Stimulated activated naive CD8-positive, alpha-beta T cell treated with anti-CD3 and anti-CD28 coated beads, Interleukin-15, amount 100 ng/mL, for 72 hours (primary cell): Measurements from ENCODE around the gene HOXC12.
A peak's percentile ranks its signal among the peaks of the same experiment; 100 is the strongest.

Experiments used
- ATAC-seq: fragments of 150-1000 bp; cut with Tn5 transposase; 2 replicates; pipeline ENCODE4 v1.10.0; 2021; ENCODE audit warnings: mild to moderate bottlenecking, moderate library complexity
- DNase-seq, 2 donors: peaks; one replicate each; pipeline ENCODE4 v3.0.0; 2021 to 2022
- H3K27ac Mint-ChIP-seq, 2 donors: one replicate each; pipeline ENCODE4 v1.8.0; 2022; ENCODE audit warnings: mild to moderate bottlenecking in 2 of 2, mixed read lengths in 2 of 2, moderate library complexity in 2 of 2
- H3K27me3 Mint-ChIP-seq: one replicate; pipeline ENCODE4 v1.8.0; 2022; ENCODE audit warnings: mixed read lengths
- H3K4me1 Mint-ChIP-seq: one replicate; pipeline ENCODE4 v1.8.0; 2022; ENCODE audit warnings: mild to moderate bottlenecking, mixed read lengths
- H3K4me3 Mint-ChIP-seq, 2 donors: one replicate each; pipeline ENCODE4 v1.8.0; 2022; ENCODE audit warnings: mild to moderate bottlenecking in 2 of 2, mixed read lengths in 2 of 2, moderate library complexity in 1 of 2
- H3K9me3 Mint-ChIP-seq, 2 donors: one replicate each; pipeline ENCODE4 v1.8.0; 2022; ENCODE audit warnings: mixed read lengths in 2 of 2

The HOXC12 gene

GRCh38 chr12:53972152-53972702, 17.5 kb downstream of the HOXC12 start:
- DNase-seq, result no peak
- peak overlapping the region in 1 of 2 donors; percentile 6 for H3K27ac Mint-ChIP-seq
- peaks cover 98% of the 10 kb centered on the region for H3K27me3 Mint-ChIP-seq
- H3K4me1 Mint-ChIP-seq, result peaks cover 38% of the 10 kb centered on the region
- H3K9me3 Mint-ChIP-seq, result no peaks in the 10 kb centered on the region
- no peak overlapping the region for H3K4me3 Mint-ChIP-seq
- ATAC-seq, result no peak

- Mint-ChIP-seq H3K9me3 (no peaks in the 10 kb centered on the region), H3K4me1 (peaks cover 38% of the 10 kb centered on the region), H3K27ac (peak within 1 kb of the TSS in 1 of 2 donors; percentile 90), H3K4me3 (peak within 1 kb of the TSS; percentile 75 to 82), H3K27me3 (peaks cover 98% of the 10 kb centered on the region)
- ATAC-seq (no peak), DNase-seq (no peak)
These were observed 18.1 kb downstream of the HOXC12 start, which contains the start of gene HOXC11 for GRCh38 chr12:53972722-53973235. TSS of gene HOXC11 (plus strand) at chr12:53973126. CDS start at chr12:53973242, 116 bp downstream.

- peaks cover 33% of the 10 kb centered on the region for H3K4me1 Mint-ChIP-seq
- peaks cover 98% of the 10 kb centered on the region for H3K27me3 Mint-ChIP-seq
- H3K27ac Mint-ChIP-seq, result peak overlapping the region in 1 of 2 donors; percentile 90
- no peak for ATAC-seq
- no peaks in the 10 kb centered on the region for H3K9me3 Mint-ChIP-seq
- no peak for DNase-seq
- H3K4me3 Mint-ChIP-seq, result peak overlapping the region; percentile 75 to 82
These were observed 18.7 kb downstream of the HOXC12 start for GRCh38 chr12:53973236-53974042.

GRCh38 chr12:53974084-53975063, 19.7 kb downstream of the HOXC12 start, which contains the start of gene HOTAIR:
TSS of gene HOTAIR (minus strand) at chr12:53974954.
- DNase-seq, result peak in 1 of 2 donors; percentile 50
- ATAC-seq, result peak; percentile 66
- peak within 1 kb of the TSS; percentile 44 to 72 for H3K27ac Mint-ChIP-seq

GRCh38 chr12:53975064-53975471, 20.4 kb downstream of the HOXC12 start:
- DNase-seq (no peak), ATAC-seq (no peak)
- H3K4me3 Mint-ChIP-seq, result peak overlapping the region; percentile 36 to 82
- H3K27ac Mint-ChIP-seq, result no peak overlapping the region
- H3K9me3 Mint-ChIP-seq, result no peaks in the 10 kb centered on the region
- peaks cover 33% of the 10 kb centered on the region for H3K4me1 Mint-ChIP-seq
- H3K27me3 Mint-ChIP-seq, result peaks cover 98% of the 10 kb centered on the region

More at GRCh38 chr12:53974084-53975063, 19.7 kb downstream of the HOXC12 start, which contains the start of gene HOTAIR:
- Mint-ChIP-seq H3K9me3 (no peaks in the 10 kb centered on the region), H3K4me1 (peaks cover 33% of the 10 kb centered on the region), H3K4me3 (peak within 1 kb of the TSS; percentile 75 to 82), H3K27me3 (peaks cover 98% of the 10 kb centered on the region)

GRCh38 chr12:53975479-53976152, 20.9 kb downstream of the HOXC12 start:
- DNase-seq (no peak), ATAC-seq (no peak)
- Mint-ChIP-seq H3K4me3 (peak overlapping the region; percentile 46 to 61), H3K4me1 (peaks cover 39% of the 10 kb centered on the region), H3K27ac (peak overlapping the region in 1 of 2 donors; percentile 72), H3K27me3 (peaks cover 98% of the 10 kb centered on the region), H3K9me3 (no peaks in the 10 kb centered on the region)

GRCh38 chr12:53976172-53976822, 21.6 kb downstream of the HOXC12 start:
- Mint-ChIP-seq H3K27ac (no peak overlapping the region), H3K9me3 (no peaks in the 10 kb centered on the region), H3K4me3 (no peak overlapping the region), H3K4me1 (peaks cover 43% of the 10 kb centered on the region), H3K27me3 (peaks cover 98% of the 10 kb centered on the region)
- ATAC-seq (no peak), DNase-seq (no peak)

- DNase-seq (no peak), ATAC-seq (no peak)
- no peak overlapping the region for H3K4me3 Mint-ChIP-seq
- peaks cover 98% of the 10 kb centered on the region for H3K27me3 Mint-ChIP-seq
- no peaks in the 10 kb centered on the region for H3K9me3 Mint-ChIP-seq
- H3K4me1 Mint-ChIP-seq, result peaks cover 43% of the 10 kb centered on the region
- H3K27ac Mint-ChIP-seq, result no peak overlapping the region
These were observed 22.3 kb downstream of the HOXC12 start for GRCh38 chr12:53976823-53977595.

- no peak for DNase-seq
- H3K4me3 Mint-ChIP-seq, result no peak overlapping the region
- H3K27me3 Mint-ChIP-seq, result peaks cover 98% of the 10 kb centered on the region
- H3K9me3 Mint-ChIP-seq, result no peaks in the 10 kb centered on the region
- peaks cover 42% of the 10 kb centered on the region for H3K4me1 Mint-ChIP-seq
- ATAC-seq, result no peak
- H3K27ac Mint-ChIP-seq, result no peak overlapping the region
These were observed 23.1 kb downstream of the HOXC12 start for GRCh38 chr12:53977596-53978445.

- ATAC-seq, result no peak
- Mint-ChIP-seq H3K4me3 (no peak overlapping the region), H3K27me3 (peaks cover 98% of the 10 kb centered on the region), H3K4me1 (peaks cover 39% of the 10 kb centered on the region), H3K9me3 (no peaks in the 10 kb centered on the region), H3K27ac (no peak overlapping the region)
- no peak for DNase-seq
These were observed 24.0 kb downstream of the HOXC12 start for GRCh38 chr12:53978477-53979356.

GRCh38 chr12:53980104-53980801, 25.6 kb downstream of the HOXC12 start:
- Mint-ChIP-seq H3K4me1 (peaks cover 35% of the 10 kb centered on the region), H3K4me3 (no peak overlapping the region), H3K27me3 (peaks cover 100% of the 10 kb centered on the region), H3K9me3 (no peaks in the 10 kb centered on the region), H3K27ac (no peak overlapping the region)
- no peak for ATAC-seq
- DNase-seq, result no peak
